Pancreas (tissue), 10 donors: ENCODE measurements around the gene TBC1D25. TPM values are rescaled to one million over a fixed set of nuclear protein-coding genes. Genes with fewer than 3 reads are reported as not detected.

ENCODE experiments used
- ATAC-seq, 4 donors: fragments of 200-7000 bp; cut with Tn5 transposase; one replicate each; pipeline versions ENCODE4 v1.8.0 to v1.9.1; 2020; ENCODE audit warnings: mild to moderate bottlenecking in 4 of 4, moderate library complexity in 4 of 4
- DNase-seq, 6 donors: peaks; one replicate each; pipeline ENCODE4 v3.0.0-alpha.2; 2020
- FAIRE-seq: peaks from 2 replicates; lab custom pipeline; 2012; peaks lifted over from hg19 to GRCh38; lab: Jason Lieb, UNC
- H3K27ac ChIP-seq, 4 donors: fragments of 200-600 bp; sonication (generic); 1 replicate in 3 of 4; 2 replicates in 1 of 4; pipeline versions ENCODE4 v1.5.0 to v1.8.0; 2020
- H3K27me3 ChIP-seq, 4 donors: fragments of 200-600 bp; one replicate each; pipeline ENCODE4 v1.8.0; 2021
- H3K36me3 ChIP-seq, 3 donors: fragments of 200-600 bp; sonication (generic) in 1 of 3; one replicate each; pipeline versions ENCODE4 v1.5.0 to v1.8.0; 2020 to 2021
- H3K4me1 ChIP-seq, 3 donors: fragments of 200-600 bp; one replicate each; pipeline ENCODE4 v1.8.0; 2021
- H3K4me3 ChIP-seq, 4 donors: fragments of 200-600 bp; sonication (generic) in 2 of 4; one replicate each; pipeline versions ENCODE4 v1.5.0 to v1.8.0; 2020 to 2021
- H3K9me3 ChIP-seq, 4 donors: fragments of 200-600 bp; one replicate each; pipeline ENCODE4 v1.8.0; 2021
- WGBS, 2 donors: extraction: QIAGEN DNeasy Blood & Tissue Kit; methylation state at CpG; one replicate each; pipeline ENCODE4 v1.1.7; 2013; 5-methylcytosine and 5-hydroxymethylcytosine counted together
- intact Hi-C, 3 donors: fragments of 100-400 bp; cut with DNase I; formaldehyde crosslinking; loops; one replicate each; pipeline versions ENCODE4 v1.11.1 to v1.14.2; 2022
- polyA plus RNA-seq, 2 donors: library from polyadenylated mRNA; stranded (reverse); fragments of 200-250 nt; gene quantifications; one replicate each; pipeline ENCODE4 v1.2.3, GENCODE V29; 2013
- total RNA-seq, 6 donors: library from RNA; stranded (reverse); fragmentation: NEBNext Ultra II Directional in 4 of 6; extraction: Animal tissue kit (Norgen Biotek cat#: 25700) in 4 of 6; gene quantifications; one replicate each; pipeline versions ENCODE4 v1.2.1 to v1.2.4, GENCODE V29; 2021 to 2023
- TF ChIP-seq, protein P1 (sequence below), 4 donors: fragments of 200-600 bp; sonication (generic) in 3 of 4; IDR thresholded peaks; one replicate each; pipeline versions ENCODE4 v1.5.0 to v1.8.0; 2021; ENCODE audit warnings: antibody characterized with exemption in 4 of 4
- donor health status: healthy with polysubstance abuse.
- donor health status: DM: no; HTN: no; CAD: no; lungs with moderate emphysema.
- donor health status: DM: no; HTN: no; CAD: no.
- donor health status: control.
- donor health status: control.
- donor health status: Bipolar disorder and iron deficiency.
- donor health status: DM: yes; HTN: yes; CAD: no.
- donor health status: DM: no; HTN: no; CAD: no.
- donor health status: DM: no; HTN: no; CAD: no.
- donor health status: DM: yes; HTN: yes; CAD: no.

The TBC1D25 gene, protein sequence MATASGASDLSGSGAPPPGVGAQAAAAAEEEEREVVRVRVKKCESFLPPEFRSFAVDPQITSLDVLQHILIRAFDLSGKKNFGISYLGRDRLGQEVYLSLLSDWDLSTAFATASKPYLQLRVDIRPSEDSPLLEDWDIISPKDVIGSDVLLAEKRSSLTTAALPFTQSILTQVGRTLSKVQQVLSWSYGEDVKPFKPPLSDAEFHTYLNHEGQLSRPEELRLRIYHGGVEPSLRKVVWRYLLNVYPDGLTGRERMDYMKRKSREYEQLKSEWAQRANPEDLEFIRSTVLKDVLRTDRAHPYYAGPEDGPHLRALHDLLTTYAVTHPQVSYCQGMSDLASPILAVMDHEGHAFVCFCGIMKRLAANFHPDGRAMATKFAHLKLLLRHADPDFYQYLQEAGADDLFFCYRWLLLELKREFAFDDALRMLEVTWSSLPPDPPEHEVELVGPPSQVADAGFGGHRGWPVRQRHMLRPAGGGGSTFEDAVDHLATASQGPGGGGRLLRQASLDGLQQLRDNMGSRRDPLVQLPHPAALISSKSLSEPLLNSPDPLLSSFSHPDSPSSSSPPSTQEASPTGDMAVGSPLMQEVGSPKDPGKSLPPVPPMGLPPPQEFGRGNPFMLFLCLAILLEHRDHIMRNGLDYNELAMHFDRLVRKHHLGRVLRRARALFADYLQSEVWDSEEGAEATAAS
- total RNA-seq = 1 to 10 TPM; 4.4 to 9.9 (median 5.5) TPM
- 1 to 10 TPM; 5.0 to 6.9 TPM for polyA plus RNA-seq

DNA sequence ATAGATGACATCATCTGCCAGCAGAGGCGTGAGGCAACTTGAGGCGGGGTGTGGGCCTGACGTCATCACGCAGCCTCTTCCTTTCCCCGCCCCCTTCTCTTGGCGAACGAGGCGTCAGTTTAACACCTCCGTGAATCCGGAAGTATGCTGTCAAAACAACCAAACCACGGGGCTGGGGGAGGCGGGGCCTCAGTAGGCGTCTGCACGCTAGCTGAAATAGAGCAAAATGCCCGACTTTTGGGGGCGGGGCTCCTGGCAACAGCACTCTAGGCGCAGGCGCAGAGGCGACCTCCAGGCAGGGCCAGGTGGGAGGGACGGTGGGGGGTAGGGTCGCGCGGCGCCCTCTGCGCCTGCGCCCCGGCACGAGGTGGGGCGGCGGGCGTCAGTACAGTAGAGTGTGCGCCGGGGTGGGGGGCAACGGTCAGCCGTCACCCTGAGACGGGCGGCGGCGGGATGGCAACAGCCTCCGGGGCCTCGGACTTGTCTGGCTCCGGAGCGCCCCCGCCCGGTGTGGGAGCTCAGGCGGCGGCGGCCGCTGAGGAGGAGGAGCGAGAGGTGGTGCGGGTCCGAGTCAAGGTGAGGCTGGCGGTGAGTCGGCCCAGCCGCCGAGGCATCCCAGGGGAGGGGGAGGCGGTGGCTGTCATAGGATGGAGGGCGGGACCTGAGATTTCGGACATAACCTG lies at the start of gene TBC1D25:
Gene TBC1D25 (plus strand): TSS at position 370 of the 683 bp plus-strand sequence. CDS start 84 bp downstream, at position 454.
- ATAC-seq (peak; percentile 89 to 97 (median 94)), FAIRE-seq (peak; percentile 98), DNase-seq (peak; percentile 91 to 98 (median 97))
- TF ChIP-seq, protein P1, sequence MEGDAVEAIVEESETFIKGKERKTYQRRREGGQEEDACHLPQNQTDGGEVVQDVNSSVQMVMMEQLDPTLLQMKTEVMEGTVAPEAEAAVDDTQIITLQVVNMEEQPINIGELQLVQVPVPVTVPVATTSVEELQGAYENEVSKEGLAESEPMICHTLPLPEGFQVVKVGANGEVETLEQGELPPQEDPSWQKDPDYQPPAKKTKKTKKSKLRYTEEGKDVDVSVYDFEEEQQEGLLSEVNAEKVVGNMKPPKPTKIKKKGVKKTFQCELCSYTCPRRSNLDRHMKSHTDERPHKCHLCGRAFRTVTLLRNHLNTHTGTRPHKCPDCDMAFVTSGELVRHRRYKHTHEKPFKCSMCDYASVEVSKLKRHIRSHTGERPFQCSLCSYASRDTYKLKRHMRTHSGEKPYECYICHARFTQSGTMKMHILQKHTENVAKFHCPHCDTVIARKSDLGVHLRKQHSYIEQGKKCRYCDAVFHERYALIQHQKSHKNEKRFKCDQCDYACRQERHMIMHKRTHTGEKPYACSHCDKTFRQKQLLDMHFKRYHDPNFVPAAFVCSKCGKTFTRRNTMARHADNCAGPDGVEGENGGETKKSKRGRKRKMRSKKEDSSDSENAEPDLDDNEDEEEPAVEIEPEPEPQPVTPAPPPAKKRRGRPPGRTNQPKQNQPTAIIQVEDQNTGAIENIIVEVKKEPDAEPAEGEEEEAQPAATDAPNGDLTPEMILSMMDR (IDR thresholded peaks at IDR 0.05) = no peak
- no peaks in the 10 kb centered on the region for H3K27me3 ChIP-seq
- no peaks in the 10 kb centered on the region for H3K9me3 ChIP-seq
- H3K4me3 ChIP-seq = peak within 1 kb of the TSS; percentile 43 to 71 (median 59)
- WGBS, 2 donors = 1 to 42% methylated on average over 54 to 58 of the region's 59 CpGs
- peak within 1 kb of the TSS; percentile 59 to 80 (median 68) for H3K27ac ChIP-seq
- intact Hi-C loops = no loop called here
- no peaks in the 10 kb centered on the region for H3K36me3 ChIP-seq
- H3K4me1 ChIP-seq = no peaks in the 10 kb centered on the region

DNA sequence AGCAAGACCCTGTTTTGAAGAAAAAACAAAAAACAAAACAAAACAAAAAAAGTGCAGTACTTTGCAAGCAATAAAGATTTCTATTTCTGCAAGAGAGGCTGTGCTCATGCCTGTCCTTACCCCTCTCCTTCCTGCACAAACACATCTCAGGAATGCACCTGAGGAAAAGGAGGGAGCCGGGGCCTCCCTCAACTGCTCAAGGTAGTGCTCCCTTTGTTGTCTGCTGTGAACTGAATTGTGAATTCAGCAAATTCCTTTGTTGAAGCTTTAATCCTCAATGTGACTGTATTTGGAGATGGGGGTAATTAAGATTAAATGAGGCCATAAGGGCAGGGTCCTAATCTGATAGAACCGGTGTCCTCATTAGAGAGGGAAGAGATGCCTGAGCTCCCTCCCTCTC lies 49.6 kb upstream of the TBC1D25 start:
- ATAC-seq = no peak
- TF ChIP-seq, protein P1 (IDR thresholded peaks at IDR 0.05) = no peak
- H3K4me3 ChIP-seq = no peak overlapping the region
- no peak for FAIRE-seq
- H3K36me3 ChIP-seq = no peaks in the 10 kb centered on the region
- no peaks in the 10 kb centered on the region for H3K4me1 ChIP-seq
- no peak overlapping the region for H3K27ac ChIP-seq
- no peak for DNase-seq
- 61 to 63% methylated on average over 2 of the region's 2 CpGs for WGBS, 2 donors
- no peaks in the 10 kb centered on the region for H3K9me3 ChIP-seq
- H3K27me3 ChIP-seq = no peaks in the 10 kb centered on the region
- intact Hi-C loops = no loop called here

DNA sequence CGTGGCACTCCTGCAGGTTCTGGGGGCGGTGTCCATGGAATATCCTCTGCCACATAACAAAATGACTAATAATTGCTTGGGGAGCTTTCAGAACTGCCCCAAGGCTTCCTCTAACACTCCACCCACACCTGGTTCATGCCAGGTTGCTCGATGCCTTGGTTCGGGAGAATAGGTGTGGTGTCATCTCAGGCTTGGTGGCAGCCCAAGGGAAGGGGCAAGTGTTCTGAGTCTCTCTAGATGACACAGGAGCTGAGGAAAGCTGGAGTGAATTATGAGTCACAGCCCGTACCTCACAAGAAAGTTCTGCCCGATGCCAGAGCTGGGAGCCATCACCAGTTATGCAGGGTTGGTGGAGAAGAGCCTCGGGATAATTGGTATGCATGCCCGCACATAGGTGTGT lies 48.9 kb upstream of the TBC1D25 start:
- intact Hi-C loops = no loop called here
- DNase-seq = no peak
- no peak overlapping the region for H3K27ac ChIP-seq
- H3K4me3 ChIP-seq = no peak overlapping the region
- H3K9me3 ChIP-seq = no peaks in the 10 kb centered on the region
- TF ChIP-seq, protein P1 (IDR thresholded peaks at IDR 0.05) = no peak
- no peak for ATAC-seq
- H3K4me1 ChIP-seq = no peaks in the 10 kb centered on the region
- FAIRE-seq = no peak
- no peaks in the 10 kb centered on the region for H3K36me3 ChIP-seq
- WGBS, 2 donors = 74 to 79% methylated on average over 8 of the region's 8 CpGs
- H3K27me3 ChIP-seq = no peaks in the 10 kb centered on the region

DNA sequence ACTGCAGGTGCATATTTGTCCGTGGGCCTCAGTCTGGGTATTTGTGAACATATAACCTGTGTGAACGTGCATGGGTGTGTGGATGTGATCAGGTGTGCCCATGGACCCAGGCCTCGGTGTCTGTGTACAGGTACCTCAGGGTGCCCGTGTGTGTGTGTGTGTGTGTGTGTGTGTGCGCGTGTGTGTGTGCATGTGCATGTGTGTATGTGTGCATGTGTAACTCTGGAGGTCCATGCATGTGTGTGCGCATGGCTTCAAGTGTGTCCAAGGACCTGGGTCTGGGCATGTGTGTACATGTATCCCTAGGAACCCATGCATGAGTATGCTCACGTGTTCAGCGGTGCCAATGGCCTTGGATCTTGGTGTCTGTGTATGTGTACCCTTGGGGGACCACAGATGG lies 47.7 kb upstream of the TBC1D25 start:
- no peak overlapping the region for H3K27ac ChIP-seq
- intact Hi-C loops = no loop called here
- no peaks in the 10 kb centered on the region for H3K4me1 ChIP-seq
- H3K4me3 ChIP-seq = no peak overlapping the region
- H3K9me3 ChIP-seq = no peaks in the 10 kb centered on the region
- 83% methylated on average over 9 of the region's 9 CpGs for WGBS, 2 donors
- TF ChIP-seq, protein P1 (IDR thresholded peaks at IDR 0.05) = no peak
- FAIRE-seq (no peak), ATAC-seq (no peak), DNase-seq (no peak)
- no peaks in the 10 kb centered on the region for H3K36me3 ChIP-seq
- no peaks in the 10 kb centered on the region for H3K27me3 ChIP-seq
